ENCODE measurements around the gene FAM13A. TPM values are rescaled to one million over a fixed set of nuclear protein-coding genes. Genes with fewer than 3 reads are reported as not detected.

The FAM13A gene
- total and polyA plus RNA-seq, 2 of the 4 experiments (the other 2 are of a cell fraction): 13.1 to 22.0 TPM

- Histone ChIP-seq H2BK120ac (ENCODE audit: low read depth, low read length) (no peak overlapping the region), H3K4me3 (ENCODE audit: insufficient read depth, low read depth, low read length) (no peak overlapping the region), H3K9me1 (ENCODE audit: insufficient read depth, low read length) (no peaks in the 10 kb centered on the region), H4K20me1 (ENCODE audit: insufficient read depth, low read length) (no peaks in the 10 kb centered on the region), H2AFZ (replicated peaks; ENCODE audit: low read length, poor library complexity) (no peak overlapping the region), H3K27ac (ENCODE audit: insufficient read depth, low read length) (no peak overlapping the region), H3K36me3 (ENCODE audit: control insufficient read depth, insufficient read depth, low read length) (peaks cover 2% of the 10 kb centered on the region; the same call in 1 of the 2 replicates), H3K23ac (ENCODE audit: low read depth, low read length) (no peak overlapping the region), H3K9me3 (ENCODE audit: control insufficient read depth, insufficient read depth, low read length) (no peaks in the 10 kb centered on the region), H3K4ac (ENCODE audit: low read depth, low read length) (no peak overlapping the region), H2BK5ac (ENCODE audit: low read depth, low read length, poor library complexity, severe bottlenecking) (no peak overlapping the region), H4K8ac (ENCODE audit: low read depth in 2 of 2, low read length in 2 of 2) (no peak overlapping the region), H3K18ac (ENCODE audit: low read depth, low read length) (no peak overlapping the region), H3K4me1 (ENCODE audit: control insufficient read depth, insufficient read depth, low read length) (no peaks in the 10 kb centered on the region), H2AK9ac (replicated peaks; ENCODE audit: low read depth, low read length, poor library complexity) (no peak overlapping the region), H3K9ac (ENCODE audit: low read depth, low read length) (no peak overlapping the region), H3K4me2 (ENCODE audit: low read depth, low read length) (no peak overlapping the region), H4K91ac (ENCODE audit: insufficient read depth, low read depth, low read length) (no peak overlapping the region), H3K14ac (replicated peaks; ENCODE audit: low read depth, low read length) (no peak overlapping the region), H3K27me3 (ENCODE audit: control insufficient read depth, insufficient read depth, low read length) (no peaks in the 10 kb centered on the region), H2AK5ac (ENCODE audit: low read depth, low read length) (no peak overlapping the region), H3K56ac (ENCODE audit: extremely low read depth, insufficient read depth, low read length) (no peak overlapping the region), H2BK20ac (ENCODE audit: low read depth, low read length) (no peak overlapping the region), H3K79me1 (ENCODE audit: low read depth in 1 of 2, low read length in 2 of 2) (no peaks in the 10 kb centered on the region), H2BK15ac (ENCODE audit: low read depth, low read length) (no peak overlapping the region), H4K5ac (ENCODE audit: low read depth, low read length) (no peak overlapping the region)
- no CpG with 5 or more reads among the region's 1 CpG for WGBS, 2 experiments (ENCODE audit: extremely low coverage in 2 of 2, insufficient read length in 1 of 2)
- TF ChIP-seq CEBPB (IDR thresholded peaks at IDR 0.05; ENCODE audit: low read depth, low read length): no peak
- in situ Hi-C loops (cut with MboI; ENCODE audit: low sequenced_read_pairs) (no loop called here), dilution Hi-C loops (cut with HindIII; ENCODE audit: low sequenced_read_pairs, unreplicated experiment) (no loop called here), intact Hi-C loops (cut with micrococcal nuclease) (no loop called here)
- no peak for DNase-seq
- BruUV-seq (replicated peaks): no TSS peak
- ChIA-PET CTCF (no interaction called here), POLR2A (ENCODE audit: unreplicated experiment) (no interaction called here)
- no peak for ATAC-seq (ENCODE audit: low read depth)
These were observed 128.1 kb downstream of the FAM13A start for GRCh38 chr4:88928852-88929251.

All from IMR-90 (cell line).